M059J (cell line): Measurements from ENCODE around the gene NCAM1. TPM values are rescaled to one million over a fixed set of nuclear protein-coding genes. Genes with fewer than 3 reads are reported as not detected.
A peak's percentile ranks its signal among the peaks of the same experiment; 100 is the strongest.

Experiments used
- DNase-seq: peaks from one replicate; pipeline ENCODE4 v3.0.0-alpha.2; 2012; ENCODE audit warnings: low read depth
- total RNA-seq: library from RNA; depleted of rRNA; stranded (reverse); fragments of >200 nt; shearing (Covaris generic); gene quantifications from 2 replicates; pipeline ENCODE4 v1.2.3, GENCODE V29; 2014

Gene NCAM1
- total RNA-seq, 1 experiment from 2014 or later = not detected

- no peak for DNase-seq
These were observed 238.6 kb downstream of the NCAM1 start for GRCh38 chr11:113199866-113200265.

GRCh38 chr11:113201054-113201818 lies 240.0 kb downstream of the NCAM1 start:
- DNase-seq = no peak

- DNase-seq = peak; percentile 25
These were observed 241.2 kb downstream of the NCAM1 start for GRCh38 chr11:113202431-113202830.

DNA sequence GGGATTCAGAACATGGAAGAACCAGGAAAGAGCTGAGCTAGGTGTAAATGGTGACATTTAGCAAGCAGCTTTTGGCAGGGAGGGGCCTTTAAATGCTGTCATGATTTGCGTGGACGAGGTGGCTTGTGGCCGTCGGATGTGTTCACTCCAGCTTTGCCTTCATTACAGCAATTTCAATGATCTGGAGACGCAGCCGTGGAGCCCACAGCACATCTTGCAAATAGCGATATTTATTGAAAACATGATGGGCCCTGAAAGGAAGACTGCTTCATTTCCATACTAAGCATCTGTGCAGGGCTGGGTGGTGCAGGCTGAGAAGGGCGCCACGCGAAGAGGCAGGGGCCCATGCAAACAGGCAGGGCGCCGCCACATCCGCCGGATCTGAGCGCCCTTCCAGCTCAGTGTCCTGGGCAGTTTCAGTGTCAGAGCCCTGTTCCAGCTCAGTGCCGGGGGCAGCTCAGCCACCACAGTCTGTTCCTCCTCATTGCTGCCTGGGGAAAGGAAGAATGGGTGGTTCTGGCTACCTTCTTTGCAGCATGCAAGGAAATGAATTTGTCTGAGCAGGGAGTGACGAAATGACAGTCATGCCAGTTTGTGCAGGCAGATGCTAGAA lies 242.0 kb downstream of the NCAM1 start:
- DNase-seq = no peak

DNA sequence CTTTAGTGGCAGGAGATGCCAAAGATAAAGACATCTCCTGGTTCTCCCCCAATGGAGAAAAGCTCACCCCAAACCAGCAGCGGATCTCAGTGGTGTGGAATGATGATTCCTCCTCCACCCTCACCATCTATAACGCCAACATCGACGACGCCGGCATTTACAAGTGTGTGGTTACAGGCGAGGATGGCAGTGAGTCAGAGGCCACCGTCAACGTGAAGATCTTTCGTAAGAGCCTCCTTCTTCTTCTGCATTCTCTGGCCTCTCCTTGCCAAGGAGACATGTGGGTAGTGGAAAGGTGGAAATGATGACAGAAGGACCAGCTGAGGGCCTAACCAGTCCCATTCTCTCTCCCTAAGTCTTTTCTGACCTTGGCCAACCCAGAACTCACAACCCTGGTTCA lies 243.1 kb downstream of the NCAM1 start:
- DNase-seq = peak; percentile 34

- no peak for DNase-seq
These were observed 252.3 kb downstream of the NCAM1 start for GRCh38 chr11:113213549-113213948.

GRCh38 chr11:113222241-113222640 lies 261.0 kb downstream of the NCAM1 start:
- no peak for DNase-seq

GRCh38 chr11:113234888-113235287 lies 273.7 kb downstream of the NCAM1 start:
- DNase-seq = no peak

- no peak for DNase-seq
These were observed 276.0 kb downstream of the NCAM1 start for GRCh38 chr11:113237261-113237660.

- DNase-seq = no peak
These were observed 277.5 kb downstream of the NCAM1 start for GRCh38 chr11:113238721-113239120.

DNA sequence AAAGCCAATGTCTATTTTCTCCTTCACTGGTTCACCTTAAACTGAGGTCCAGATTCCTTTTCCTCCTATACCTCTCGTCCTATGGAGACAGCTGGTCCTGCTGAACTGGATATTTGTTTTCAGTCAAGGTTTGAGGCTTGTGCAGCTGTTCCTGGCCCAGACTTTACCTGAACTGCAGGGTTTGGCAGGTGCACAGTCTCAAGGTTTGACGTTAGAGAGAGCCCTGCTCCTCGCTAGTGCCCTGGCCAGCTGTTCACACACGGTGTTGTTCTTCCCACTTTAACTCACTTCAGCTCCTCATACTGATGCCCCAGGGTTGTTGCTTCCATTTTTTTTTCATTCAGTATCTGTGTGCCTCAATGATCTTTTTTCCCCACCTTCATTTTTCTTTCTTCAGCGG lies 279.2 kb downstream of the NCAM1 start:
- no peak for DNase-seq

GRCh38 chr11:113240790-113241635 lies 279.8 kb downstream of the NCAM1 start:
- DNase-seq = no peak

DNA sequence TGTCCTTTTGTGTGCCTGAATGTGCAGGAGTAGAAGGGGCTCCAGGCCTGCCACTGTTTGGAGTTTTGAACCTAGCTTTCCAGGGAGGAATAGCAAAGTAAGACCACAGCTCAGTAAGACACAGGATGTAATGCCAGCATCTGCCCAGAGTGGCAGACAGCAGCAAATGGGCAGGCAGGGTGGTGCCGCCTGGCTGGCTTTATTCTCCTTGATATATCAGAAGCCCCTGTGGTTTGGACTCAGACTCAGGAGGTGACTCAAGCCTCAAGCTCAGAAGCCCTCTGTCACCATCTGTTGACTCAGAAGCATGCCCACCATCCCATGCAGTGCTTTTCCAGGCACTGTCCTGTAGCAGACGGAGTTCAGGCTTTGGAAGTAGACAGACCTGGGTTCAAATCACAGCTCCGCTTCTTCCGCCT lies 280.4 kb downstream of the NCAM1 start:
- DNase-seq = no peak

DNA sequence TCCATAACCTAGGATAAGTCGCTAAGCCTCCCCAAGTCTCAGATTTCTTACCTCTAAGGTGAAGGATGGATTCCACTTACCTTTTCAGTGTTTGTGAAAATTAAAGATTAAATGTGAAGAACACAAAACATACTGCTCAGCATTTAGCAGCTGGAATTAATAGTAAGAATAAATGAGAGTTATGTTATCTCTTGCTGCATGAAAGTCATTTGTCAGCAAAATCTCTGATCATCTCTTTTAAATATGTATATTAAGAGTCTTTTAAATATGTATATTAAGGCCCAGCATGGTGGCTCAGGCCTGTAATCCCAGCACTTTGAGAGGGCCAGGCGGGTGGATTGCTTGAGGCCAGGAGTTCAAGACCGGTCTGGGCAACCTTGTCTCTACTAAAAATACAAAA lies 280.8 kb downstream of the NCAM1 start:
- DNase-seq = no peak

DNA sequence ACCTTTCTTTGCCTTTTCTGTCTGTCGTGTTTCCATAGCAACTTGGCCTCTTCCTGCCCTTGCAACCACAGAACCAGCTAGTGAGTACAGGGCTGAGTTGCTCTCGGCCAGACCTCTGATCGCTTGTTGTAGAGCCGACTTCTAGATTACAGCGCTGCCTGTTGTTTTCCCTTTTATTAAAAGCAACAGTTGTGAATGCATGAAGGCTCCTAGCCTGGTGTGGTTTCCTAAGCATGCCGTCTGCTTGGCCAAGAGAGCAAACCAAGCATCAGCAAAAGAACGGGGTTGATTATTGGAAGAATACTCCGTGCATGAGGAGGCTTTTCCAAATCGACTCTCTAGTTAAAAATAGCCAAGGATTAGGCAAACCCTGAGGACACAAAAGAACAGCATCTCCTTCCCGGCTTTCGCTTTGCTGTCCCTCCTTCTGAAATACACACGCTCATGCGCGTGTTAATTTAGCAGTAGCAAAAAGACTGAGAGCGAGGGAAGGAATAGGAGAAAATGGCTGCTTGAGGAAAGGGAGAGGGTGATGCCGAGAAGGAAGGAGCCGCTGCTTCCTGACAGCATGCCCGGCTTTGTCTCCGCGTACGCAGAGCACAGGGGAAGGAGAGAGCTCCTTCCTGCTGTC lies 281.7 kb downstream of the NCAM1 start:
- no peak for DNase-seq

DNA sequence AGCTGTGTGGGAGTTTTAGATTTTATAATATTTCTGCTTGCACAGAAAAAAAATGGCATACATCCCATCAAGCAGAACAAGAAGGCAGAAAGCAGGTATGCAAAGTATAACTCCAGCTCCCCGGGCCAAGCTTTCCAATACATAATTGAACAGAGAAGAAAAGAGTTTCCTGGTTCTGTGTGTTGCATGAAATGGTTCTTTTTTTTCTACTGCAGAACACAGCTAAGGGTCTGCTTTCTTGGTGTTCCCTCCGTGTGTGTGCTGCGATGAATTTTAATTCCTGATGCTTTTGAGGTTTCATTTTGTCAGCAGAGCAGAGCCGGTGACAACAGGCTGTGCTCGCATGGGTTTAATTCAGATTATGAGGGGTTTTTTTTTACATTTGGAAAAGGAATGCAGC lies 282.5 kb downstream of the NCAM1 start:
- DNase-seq = no peak

- no peak for DNase-seq
These were observed 284.0 kb downstream of the NCAM1 start for GRCh38 chr11:113245216-113245615.

DNA sequence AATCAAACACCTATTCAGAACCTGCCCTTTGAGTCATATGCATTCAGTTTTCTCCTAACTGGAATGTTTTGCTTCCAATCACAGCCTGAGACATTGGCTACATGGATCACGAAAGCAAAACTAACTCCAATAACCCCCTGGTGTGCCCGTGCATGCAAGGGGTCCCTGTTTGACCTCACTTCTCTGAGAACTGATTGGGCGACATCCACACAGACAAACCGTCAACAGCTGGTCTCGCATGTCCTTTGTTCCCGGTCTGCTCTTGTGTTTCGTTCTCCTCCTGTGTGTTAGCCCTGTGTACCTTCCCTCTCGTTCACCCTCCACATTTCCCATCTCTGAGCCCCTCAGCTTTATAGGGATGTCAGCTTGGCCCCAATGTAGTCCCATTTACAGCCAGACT lies 286.0 kb downstream of the NCAM1 start:
- DNase-seq = no peak

GRCh38 chr11:113247966-113248365 lies 286.7 kb downstream of the NCAM1 start:
- DNase-seq = no peak

DNA sequence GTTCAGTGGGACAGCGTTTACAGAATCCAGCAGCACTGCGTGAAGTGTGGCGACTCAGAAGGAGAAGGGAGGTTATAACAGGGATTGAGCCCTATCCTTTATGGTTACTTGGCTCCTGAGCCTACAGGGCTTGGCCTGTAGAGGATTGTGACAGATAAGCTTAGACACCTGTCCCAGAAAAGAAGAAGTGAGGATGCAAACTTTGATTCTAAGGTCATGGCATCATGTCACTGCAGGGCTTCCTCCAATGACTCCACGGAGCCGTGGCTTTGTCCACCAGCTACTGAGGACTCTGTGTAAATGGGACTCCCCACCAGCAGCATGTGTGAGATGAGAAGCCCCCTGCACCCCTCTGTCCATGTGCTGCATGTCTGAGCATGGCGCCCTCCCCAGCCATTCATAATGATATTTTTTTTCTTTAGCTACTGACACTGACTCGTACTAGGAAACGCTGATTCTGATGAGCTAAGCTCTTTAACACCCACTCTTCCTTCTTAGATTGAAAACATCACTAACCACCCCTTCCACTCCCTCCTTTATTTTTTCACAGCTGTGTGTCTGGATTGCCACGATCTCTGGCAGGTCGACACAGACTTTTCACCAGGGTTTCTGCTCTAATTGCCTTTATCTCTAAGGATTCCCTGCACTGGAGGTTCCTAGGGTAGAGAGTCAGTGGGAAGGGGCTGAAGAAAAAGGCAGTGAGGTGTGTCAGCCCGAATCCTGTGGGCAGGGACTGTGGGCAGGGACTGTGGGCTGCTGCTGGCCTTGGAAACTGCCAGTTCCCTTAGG lies 287.7 kb downstream of the NCAM1 start:
- no peak for DNase-seq

GRCh38 chr11:113249491-113249763 lies 288.2 kb downstream of the NCAM1 start:
- DNase-seq = no peak

GRCh38 chr11:113249786-113250185 lies 288.6 kb downstream of the NCAM1 start:
- no peak for DNase-seq
